Endothelial cell (in vitro differentiated cells): ENCODE data around the gene CLIP4. TPM values are rescaled to one million over a fixed set of nuclear protein-coding genes. Genes with fewer than 3 reads are reported as not detected.

Experiments
- DNase-seq: peaks from one replicate; pipeline ENCODE4 v3.0.0; 2021; ENCODE audit warnings: low spot score
- H3K27ac Mint-ChIP-seq: one replicate; pipeline ENCODE4 v1.8.0; 2021; ENCODE audit warnings: mixed read lengths, inconsistent platforms; ENCODE audit not compliant: unreplicated experiment
- H3K27me3 Mint-ChIP-seq: one replicate; pipeline ENCODE4 v1.8.0; 2021; ENCODE audit warnings: mild to moderate bottlenecking, moderate library complexity, mixed read lengths, inconsistent platforms; ENCODE audit not compliant: unreplicated experiment
- H3K36me3 Mint-ChIP-seq: one replicate; pipeline ENCODE4 v1.8.0; 2021; ENCODE audit warnings: mild to moderate bottlenecking, low read depth, mixed read lengths, inconsistent platforms; ENCODE audit not compliant: unreplicated experiment
- H3K4me1 Mint-ChIP-seq: one replicate; pipeline ENCODE4 v1.8.0; 2021; ENCODE audit warnings: mild to moderate bottlenecking, mixed read lengths, inconsistent platforms; ENCODE audit not compliant: unreplicated experiment
- H3K4me3 Mint-ChIP-seq: one replicate; pipeline ENCODE4 v1.8.0; 2021; ENCODE audit warnings: mild to moderate bottlenecking, mixed read lengths, inconsistent platforms; ENCODE audit not compliant: unreplicated experiment
- H3K9me3 Mint-ChIP-seq: one replicate; pipeline ENCODE4 v1.8.0; 2021; ENCODE audit warnings: mixed read lengths, inconsistent platforms; ENCODE audit not compliant: unreplicated experiment
- total RNA-seq: library from RNA; stranded (reverse); fragmentation: NEBNext Ultra II Directional; extraction: Animal tissue kit (Norgen Biotek cat#: 25700); gene quantifications from one replicate; pipeline ENCODE4 v1.2.1, GENCODE V29; 2021; ENCODE audit not compliant: unreplicated experiment
- TF ChIP-seq, protein P1 (sequence below): fragments of 200-600 bp; sonication (generic); IDR thresholded peaks from one replicate; pipeline ENCODE4 v1.5.0; 2021; ENCODE audit warnings: antibody characterized with exemption; ENCODE audit not compliant: unreplicated experiment

The CLIP4 gene
- total RNA-seq, 1 donor from 2014 or later, result 0.46 TPM

DNA sequence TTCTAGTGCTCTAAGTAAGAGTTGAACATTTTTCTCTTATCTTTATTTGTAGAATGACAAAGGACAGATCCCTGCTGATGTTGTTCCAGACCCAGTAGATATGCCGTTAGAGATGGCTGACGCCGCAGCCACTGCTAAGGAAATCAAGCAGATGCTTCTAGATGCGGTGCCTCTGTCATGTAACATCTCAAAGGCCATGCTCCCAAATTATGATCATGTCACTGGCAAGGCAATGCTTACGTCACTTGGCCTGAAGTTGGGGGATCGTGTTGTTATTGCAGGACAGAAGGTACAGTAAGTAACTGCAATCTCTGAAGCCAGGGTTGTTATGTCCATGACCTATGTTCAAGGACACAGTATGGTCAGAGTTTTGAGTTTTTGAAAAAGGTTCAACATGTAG is 28.4 kb downstream of the CLIP4 start:
- TF ChIP-seq, protein P1, sequence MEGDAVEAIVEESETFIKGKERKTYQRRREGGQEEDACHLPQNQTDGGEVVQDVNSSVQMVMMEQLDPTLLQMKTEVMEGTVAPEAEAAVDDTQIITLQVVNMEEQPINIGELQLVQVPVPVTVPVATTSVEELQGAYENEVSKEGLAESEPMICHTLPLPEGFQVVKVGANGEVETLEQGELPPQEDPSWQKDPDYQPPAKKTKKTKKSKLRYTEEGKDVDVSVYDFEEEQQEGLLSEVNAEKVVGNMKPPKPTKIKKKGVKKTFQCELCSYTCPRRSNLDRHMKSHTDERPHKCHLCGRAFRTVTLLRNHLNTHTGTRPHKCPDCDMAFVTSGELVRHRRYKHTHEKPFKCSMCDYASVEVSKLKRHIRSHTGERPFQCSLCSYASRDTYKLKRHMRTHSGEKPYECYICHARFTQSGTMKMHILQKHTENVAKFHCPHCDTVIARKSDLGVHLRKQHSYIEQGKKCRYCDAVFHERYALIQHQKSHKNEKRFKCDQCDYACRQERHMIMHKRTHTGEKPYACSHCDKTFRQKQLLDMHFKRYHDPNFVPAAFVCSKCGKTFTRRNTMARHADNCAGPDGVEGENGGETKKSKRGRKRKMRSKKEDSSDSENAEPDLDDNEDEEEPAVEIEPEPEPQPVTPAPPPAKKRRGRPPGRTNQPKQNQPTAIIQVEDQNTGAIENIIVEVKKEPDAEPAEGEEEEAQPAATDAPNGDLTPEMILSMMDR, result no peak
- H3K4me3 Mint-ChIP-seq, result no peak overlapping the region
- H3K4me1 Mint-ChIP-seq, result no peaks in the 10 kb centered on the region
- H3K36me3 Mint-ChIP-seq, result no peaks in the 10 kb centered on the region
- no peak overlapping the region for H3K27ac Mint-ChIP-seq
- no peaks in the 10 kb centered on the region for H3K27me3 Mint-ChIP-seq
- no peak for DNase-seq
- H3K9me3 Mint-ChIP-seq, result no peaks in the 10 kb centered on the region

DNA sequence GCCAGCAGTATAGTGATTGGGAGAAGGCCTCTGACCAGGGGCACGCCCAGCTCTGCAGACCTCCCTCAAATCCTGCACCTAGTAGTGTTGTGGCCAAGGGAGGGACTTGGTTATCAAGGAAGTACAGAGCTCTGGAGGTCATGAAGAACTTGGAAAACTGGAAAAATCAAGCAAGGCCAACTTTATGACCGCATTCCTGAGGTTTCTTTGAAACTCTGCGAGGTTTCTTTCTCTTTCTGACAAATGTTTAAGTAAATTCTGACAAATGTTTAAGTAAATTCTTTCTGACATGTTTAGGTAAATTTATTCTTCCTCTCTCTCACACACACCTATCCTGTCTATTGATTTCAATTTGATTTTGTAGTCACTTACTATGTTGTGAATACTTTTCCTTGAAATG is 31.0 kb downstream of the CLIP4 start:
- Mint-ChIP-seq H3K27ac (no peak overlapping the region), H3K36me3 (no peaks in the 10 kb centered on the region), H3K4me3 (no peak overlapping the region), H3K27me3 (no peaks in the 10 kb centered on the region), H3K9me3 (no peaks in the 10 kb centered on the region), H3K4me1 (no peaks in the 10 kb centered on the region)
- DNase-seq, result no peak
- TF ChIP-seq, protein P1, result no peak

DNA sequence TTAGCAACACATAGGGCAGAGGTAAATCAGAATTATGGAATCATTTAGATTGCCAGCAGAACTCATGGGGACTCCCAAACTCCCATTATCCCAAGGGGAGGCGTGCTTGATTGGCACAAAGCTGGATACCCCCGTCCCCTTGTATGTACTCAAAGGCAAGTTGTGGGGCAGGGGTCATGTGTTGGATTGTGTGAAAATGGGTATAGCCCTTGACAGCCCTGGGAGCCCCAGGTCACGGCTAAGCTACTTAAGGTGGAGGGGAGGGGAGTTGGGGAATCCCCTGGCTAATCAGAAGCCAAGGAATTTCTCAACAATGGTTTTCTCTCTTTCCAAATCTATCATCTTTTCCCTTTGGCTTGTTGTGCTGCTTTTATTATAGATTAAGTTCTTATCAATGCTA is 32.7 kb downstream of the CLIP4 start:
- H3K36me3 Mint-ChIP-seq, result no peaks in the 10 kb centered on the region
- TF ChIP-seq, protein P1, result no peak
- no peak overlapping the region for H3K4me3 Mint-ChIP-seq
- DNase-seq, result no peak
- no peaks in the 10 kb centered on the region for H3K9me3 Mint-ChIP-seq
- H3K4me1 Mint-ChIP-seq, result no peaks in the 10 kb centered on the region
- H3K27me3 Mint-ChIP-seq, result no peaks in the 10 kb centered on the region
- H3K27ac Mint-ChIP-seq, result no peak overlapping the region

DNA sequence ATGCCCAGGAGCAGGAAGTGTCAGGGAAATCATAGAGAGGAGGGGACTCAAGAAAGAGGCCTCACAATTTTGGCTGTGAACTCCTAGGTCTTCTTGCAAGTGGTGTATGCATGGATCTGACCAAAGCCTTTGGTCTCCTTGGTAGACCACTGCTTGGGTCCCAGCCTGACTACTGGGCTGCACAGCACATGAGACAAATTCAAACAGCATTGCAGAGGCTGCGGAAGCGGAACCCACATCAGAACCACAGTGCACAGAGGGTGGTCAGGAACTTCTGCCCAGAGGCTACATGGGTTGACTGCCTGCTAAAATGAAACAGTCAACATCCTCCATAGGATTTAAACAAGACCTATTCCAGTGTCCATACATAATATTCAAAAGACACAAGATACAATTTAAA is 39.4 kb downstream of the CLIP4 start:
- TF ChIP-seq, protein P1, result no peak
- no peak for DNase-seq
- no peaks in the 10 kb centered on the region for H3K36me3 Mint-ChIP-seq
- H3K4me3 Mint-ChIP-seq, result no peak overlapping the region
- H3K9me3 Mint-ChIP-seq, result no peaks in the 10 kb centered on the region
- no peaks in the 10 kb centered on the region for H3K27me3 Mint-ChIP-seq
- H3K4me1 Mint-ChIP-seq, result no peaks in the 10 kb centered on the region
- H3K27ac Mint-ChIP-seq, result no peak overlapping the region

DNA sequence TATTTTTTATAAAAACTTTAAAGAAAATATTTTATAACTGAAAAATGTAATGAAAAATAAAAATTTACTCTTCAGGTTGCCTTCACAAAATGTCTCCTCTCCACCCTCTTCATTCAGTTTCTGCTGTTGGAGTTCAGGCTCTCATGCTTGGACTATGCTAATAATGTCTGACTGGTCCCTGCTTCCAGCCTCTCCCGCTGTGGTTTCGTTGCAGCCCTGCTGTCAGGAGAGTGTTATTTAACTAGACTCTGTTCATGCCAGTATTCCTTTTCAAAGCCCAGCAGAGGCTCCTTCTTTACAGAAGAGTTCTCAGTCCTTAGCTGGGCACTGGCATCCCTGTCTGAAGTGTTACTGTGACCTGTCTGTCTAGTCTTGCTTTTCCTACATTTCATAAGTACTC is 40.4 kb downstream of the CLIP4 start:
- no peaks in the 10 kb centered on the region for H3K36me3 Mint-ChIP-seq
- DNase-seq, result no peak

More for the DNA sequence above, 40.4 kb downstream of the CLIP4 start:
- TF ChIP-seq, protein P1, result no peak
- H3K4me3 Mint-ChIP-seq, result no peak overlapping the region
- no peaks in the 10 kb centered on the region for H3K27me3 Mint-ChIP-seq
- H3K4me1 Mint-ChIP-seq, result no peaks in the 10 kb centered on the region
- no peak overlapping the region for H3K27ac Mint-ChIP-seq
- no peaks in the 10 kb centered on the region for H3K9me3 Mint-ChIP-seq
